ENCODE results near the gene MFSD6. TPM values are rescaled to one million over a fixed set of nuclear protein-coding genes. Genes with fewer than 3 reads are reported as not detected.

Gene MFSD6
- total and polyA plus RNA-seq, 2 of the 8 experiments (the other 6 are each of a cell fraction or from before 2014, with no cell fraction given): 1.8 to 5.1 TPM

DNA sequence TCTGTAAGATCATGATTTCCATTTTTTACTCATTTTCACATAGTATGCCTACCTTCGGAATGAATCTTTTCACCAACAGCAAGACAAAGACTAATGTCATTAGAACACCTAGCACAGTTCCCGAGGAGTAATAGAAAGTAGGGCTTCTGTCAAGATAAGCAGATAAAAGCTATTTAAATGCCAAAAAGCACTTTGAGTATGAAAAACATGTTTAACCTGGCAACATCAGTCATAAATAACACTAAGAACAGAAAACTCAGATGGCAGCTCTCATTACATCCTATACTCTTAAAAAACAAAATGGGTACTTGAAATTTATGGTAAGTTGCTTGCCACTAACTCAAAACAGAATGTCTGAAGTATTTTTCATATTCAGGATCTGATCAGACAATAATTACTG, 109.3 kb downstream of the MFSD6 start:
- no peak overlapping the region for H4K5ac ChIP-seq (ENCODE audit: insufficient read length, low read depth, low read length)
- H3K23ac ChIP-seq (ENCODE audit: insufficient read length): no peak overlapping the region
- H3K27ac ChIP-seq (ENCODE audit: low read depth, low read length): no peak overlapping the region
- no peak overlapping the region for H3K4me2 ChIP-seq (ENCODE audit: insufficient read depth in 1 of 2, low read depth in 2 of 2, low read length in 2 of 2)
- H3K23me2 ChIP-seq (ENCODE audit: low read depth, low read length): no peaks in the 10 kb centered on the region
- WGBS, 2 experiments (ENCODE audit: extremely low coverage in 1 of 2, insufficient coverage in 1 of 2, insufficient read length in 1 of 2, insufficient replicate concordance in 2 of 2, low coverage in 1 of 2, low lambda C conversion rate in 2 of 2, missing lambda C conversion rate in 1 of 2): 93% methylated on average over 2 of the region's 2 CpGs; no CpG with 5 or more reads in 1 of the 2 experiments
- POLR2A ChIA-PET (ENCODE audit: partially characterized antibody): no interaction called here
- no peak overlapping the region for H3K18ac ChIP-seq (ENCODE audit: extremely low read depth, low read length)
- no peak for DNase-seq (ENCODE audit: low read depth in 1 of 2, low spot score in 2 of 2)
- no peak overlapping the region for H3K9ac ChIP-seq (replicated peaks in 1 of 4; ENCODE audit: extremely low read depth in 1 of 4, low read depth in 3 of 4, low read length in 3 of 4)
- no peak for FAIRE-seq
- H3K4ac ChIP-seq (replicated peaks; ENCODE audit: insufficient read length, low read depth, low read length): no peak overlapping the region
- TF ChIP-seq MAFK (IDR thresholded peaks at IDR 0.05; ENCODE audit: low read depth, low read length) (no peak), FOSL1 (IDR thresholded peaks at IDR 0.05; ENCODE audit: insufficient read depth, low read depth, low read length) (no peak), SAP30 (IDR thresholded peaks at IDR 0.05; ENCODE audit: insufficient read depth, insufficient replicate concordance, low read length) (no peak), SIX5 (IDR thresholded peaks at IDR 0.05; ENCODE audit: low read depth, low read length) (no peak), RXRA (IDR thresholded peaks at IDR 0.05; ENCODE audit: insufficient read depth, low read depth, low read length) (no peak)
- H2BK20ac ChIP-seq (ENCODE audit: low read length): no peak overlapping the region
- H4K8ac ChIP-seq (ENCODE audit: extremely low read depth, insufficient read depth, low read length): no peak overlapping the region
- H3K56ac ChIP-seq (replicated peaks; ENCODE audit: insufficient read length, low read depth, low read length): no peak overlapping the region
- H4K20me1 ChIP-seq (replicated peaks in 1 of 2; ENCODE audit: control insufficient read depth in 1 of 2, insufficient read depth in 2 of 2, low read length in 2 of 2): no peaks in the 10 kb centered on the region
- H3K4me1 ChIP-seq (replicated peaks in 1 of 4; ENCODE audit: control insufficient read depth in 3 of 4, insufficient read depth in 4 of 4, low read length in 3 of 4): no peaks in the 10 kb centered on the region
- H4K91ac ChIP-seq (replicated peaks; ENCODE audit: insufficient read length, low read length): no peak overlapping the region
- H2AK5ac ChIP-seq (ENCODE audit: low read depth, low read length): no peak overlapping the region
- H3K14ac ChIP-seq (ENCODE audit: insufficient read length): no peak overlapping the region
- H3K36me3 ChIP-seq (ENCODE audit: control insufficient read depth in 2 of 4, insufficient read depth in 4 of 4, low read length in 3 of 4): no peaks in the 10 kb centered on the region
- H3K79me1 ChIP-seq (ENCODE audit: low read depth, low read length): no peaks in the 10 kb centered on the region
- no peaks in the 10 kb centered on the region for H3K27me3 ChIP-seq (replicated peaks in 1 of 4; ENCODE audit: control insufficient read depth in 3 of 4, extremely low read depth in 1 of 4, insufficient read depth in 3 of 4, low read length in 3 of 4)
- H2BK5ac ChIP-seq (ENCODE audit: low read depth, low read length): no peak overlapping the region
- CTCF ChIA-PET (ENCODE audit: partially characterized antibody): interaction anchor here (0.6 to 1.3 kb wide), 5 partner anchors 10 to 174 kb away, joined by 3 to 4 read pairs (median 3); partner anchors contain the start of gene INPP1
- H2BK15ac ChIP-seq (ENCODE audit: low read length): no peak overlapping the region
- no peak overlapping the region for H2BK120ac ChIP-seq (replicated peaks; ENCODE audit: low read depth, low read length)
- no peak overlapping the region for H2AFZ ChIP-seq (ENCODE audit: low read length)
- H3K4me3 ChIP-seq (ENCODE audit: extremely low read depth in 1 of 4, insufficient read depth in 2 of 4, low read depth in 3 of 4, low read length in 4 of 4): no peak overlapping the region
- no peak overlapping the region for H2BK12ac ChIP-seq (ENCODE audit: low read depth, low read length)
- H3K79me2 ChIP-seq (ENCODE audit: control insufficient read depth in 1 of 2, insufficient read depth in 2 of 2, low read length in 2 of 2): no peaks in the 10 kb centered on the region
- H3K9me3 ChIP-seq (ENCODE audit: insufficient read depth in 2 of 2, low read depth in 1 of 2, low read length in 1 of 2): no peaks in the 10 kb centered on the region
